GM10248 (cell line): ENCODE results near the gene PRKG1.

Experiments
- CTCF ChIA-PET: fragments of 300-600 bp; sonication (Branson Sonifier 250); formaldehyde crosslinking; extraction: SDS; loops from one replicate; lab custom pipeline; 2021; ENCODE audit warnings: antibody characterized with exemption; lab: Yijun Ruan, JAX
- POLR2A ChIA-PET: fragments of 350-650 bp; sonication (Branson Sonifier 250); formaldehyde crosslinking; extraction: SDS; loops from one replicate; lab custom pipeline; 2020; ENCODE audit warnings: antibody characterized with exemption; lab: Yijun Ruan, JAX
- DNase-seq: peaks from one replicate; pipeline ENCODE4 v3.0.0; 2012; ENCODE audit errors: extremely low spot score
- TF ChIP-seq, protein P1 (sequence below): IDR thresholded peaks from 2 replicates; pipeline ENCODE4 v1.5.1; 2012; ENCODE audit warnings: mild to moderate bottlenecking, low read depth; ENCODE audit errors: extremely low read depth, missing control alignments, control extremely low read depth

PRKG1 gene

DNA sequence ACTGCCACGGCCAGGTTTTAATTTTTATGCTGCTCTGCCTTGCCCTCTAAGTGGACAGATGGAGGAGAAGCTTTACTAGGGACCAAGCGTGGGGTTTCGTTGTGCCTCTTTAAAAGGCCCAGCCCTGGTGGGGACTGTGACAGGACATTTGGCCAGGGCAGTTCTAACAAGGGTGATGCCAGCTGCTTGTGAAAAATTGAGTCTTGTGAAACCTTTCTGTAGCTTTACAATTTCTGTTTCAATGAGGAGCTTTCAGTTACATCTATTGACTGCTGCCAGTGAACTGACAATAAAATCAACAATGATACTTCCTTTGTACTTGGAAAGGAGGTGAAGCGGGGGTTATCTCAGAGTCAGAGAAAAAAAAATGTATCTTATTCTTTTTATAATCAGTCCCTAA lies 858.2 kb downstream of the PRKG1 start:
- CTCF ChIA-PET, result interaction anchor here (1.5 kb wide), 1 partner anchor 28 kb away, joined by 3 read pairs; no protein-coding TSS in a partner anchor
- POLR2A ChIA-PET, result no interaction called here
- no peak for DNase-seq
- TF ChIP-seq, protein P1, sequence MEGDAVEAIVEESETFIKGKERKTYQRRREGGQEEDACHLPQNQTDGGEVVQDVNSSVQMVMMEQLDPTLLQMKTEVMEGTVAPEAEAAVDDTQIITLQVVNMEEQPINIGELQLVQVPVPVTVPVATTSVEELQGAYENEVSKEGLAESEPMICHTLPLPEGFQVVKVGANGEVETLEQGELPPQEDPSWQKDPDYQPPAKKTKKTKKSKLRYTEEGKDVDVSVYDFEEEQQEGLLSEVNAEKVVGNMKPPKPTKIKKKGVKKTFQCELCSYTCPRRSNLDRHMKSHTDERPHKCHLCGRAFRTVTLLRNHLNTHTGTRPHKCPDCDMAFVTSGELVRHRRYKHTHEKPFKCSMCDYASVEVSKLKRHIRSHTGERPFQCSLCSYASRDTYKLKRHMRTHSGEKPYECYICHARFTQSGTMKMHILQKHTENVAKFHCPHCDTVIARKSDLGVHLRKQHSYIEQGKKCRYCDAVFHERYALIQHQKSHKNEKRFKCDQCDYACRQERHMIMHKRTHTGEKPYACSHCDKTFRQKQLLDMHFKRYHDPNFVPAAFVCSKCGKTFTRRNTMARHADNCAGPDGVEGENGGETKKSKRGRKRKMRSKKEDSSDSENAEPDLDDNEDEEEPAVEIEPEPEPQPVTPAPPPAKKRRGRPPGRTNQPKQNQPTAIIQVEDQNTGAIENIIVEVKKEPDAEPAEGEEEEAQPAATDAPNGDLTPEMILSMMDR, result no peak

DNA sequence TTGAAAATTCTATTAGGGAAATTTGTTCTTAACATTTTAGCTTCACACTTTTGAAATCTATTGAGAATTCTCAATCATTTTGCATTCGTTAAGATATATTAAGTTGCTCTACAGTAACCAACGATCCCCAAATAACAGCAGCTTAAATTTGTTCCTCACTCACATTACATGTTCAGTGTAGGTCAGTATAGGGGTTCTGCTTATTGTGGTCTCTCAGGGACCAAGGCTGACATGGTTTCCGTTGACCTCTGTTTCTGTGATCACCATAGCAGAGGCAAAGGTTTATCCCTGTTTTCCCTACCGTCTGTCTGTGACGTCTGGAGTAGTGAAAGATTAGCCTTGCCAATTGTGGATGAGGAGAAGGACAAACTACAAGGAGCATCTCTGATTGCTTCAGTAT lies 860.1 kb downstream of the PRKG1 start:
- POLR2A ChIA-PET, result no interaction called here
- no peak for DNase-seq
- CTCF ChIA-PET, result no interaction called here
- TF ChIP-seq, protein P1, result no peak

DNA sequence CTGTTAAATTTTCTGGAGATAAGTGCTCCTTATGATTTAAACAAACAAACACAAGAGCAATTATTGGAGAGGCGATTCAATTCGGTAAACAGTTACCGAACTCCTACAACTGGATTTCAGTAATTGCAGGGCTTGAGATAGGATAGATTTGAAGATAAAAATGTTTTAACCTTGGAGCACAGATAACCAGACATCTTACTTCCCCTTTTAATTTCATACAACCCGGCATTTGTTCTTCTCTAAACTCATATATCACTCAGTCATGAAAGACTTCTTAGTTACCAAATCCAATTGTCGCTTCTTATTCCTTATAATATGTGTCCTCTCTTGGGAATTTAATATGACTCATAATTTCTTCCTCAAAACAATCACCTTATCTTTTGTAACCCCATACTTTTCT lies 861.1 kb downstream of the PRKG1 start:
- DNase-seq, result no peak
- TF ChIP-seq, protein P1, result no peak
- ChIA-PET POLR2A (no interaction called here), CTCF (no interaction called here)

DNA sequence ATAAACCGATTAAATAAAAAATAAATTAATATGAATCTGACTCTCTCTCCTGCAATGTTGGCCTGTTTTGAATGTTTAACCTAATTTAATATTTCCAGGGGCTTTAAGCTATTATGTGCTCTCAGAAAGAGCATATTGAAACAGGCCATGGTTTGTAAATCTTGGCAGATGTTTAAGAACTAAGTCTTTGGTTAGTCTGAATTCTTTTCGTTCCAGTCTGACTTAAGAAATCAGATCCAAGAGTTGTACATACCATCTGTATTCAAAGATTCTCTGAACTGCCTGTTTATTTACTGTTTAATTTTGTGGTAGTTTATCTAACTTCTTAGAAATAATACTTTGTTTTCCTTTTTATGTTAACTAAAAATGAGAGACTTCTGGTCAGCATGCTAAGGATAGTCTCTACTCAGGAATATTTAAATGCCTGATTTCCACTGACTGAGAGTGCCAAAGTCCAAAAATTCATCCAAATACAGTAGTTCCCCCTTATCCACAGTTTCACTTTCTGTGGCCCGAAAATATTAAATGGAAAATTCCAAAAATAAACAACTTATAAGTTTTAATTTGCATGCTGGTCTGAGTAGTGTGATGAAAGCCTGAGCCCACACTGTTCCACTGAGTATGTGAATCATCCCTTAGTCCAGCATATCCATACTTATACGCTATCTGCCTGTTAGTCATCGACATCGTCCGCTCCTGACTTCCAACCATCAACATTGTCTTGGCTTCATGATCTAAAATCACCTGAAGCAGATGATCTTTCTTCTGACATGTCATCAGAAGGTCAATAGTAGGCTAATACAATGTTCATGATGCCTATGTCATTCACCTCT lies 863.2 kb downstream of the PRKG1 start:
- CTCF ChIA-PET, result interaction anchor here (0.7 kb wide), 1 partner anchor 24 kb away, joined by 3 read pairs; no protein-coding TSS in a partner anchor
- TF ChIP-seq, protein P1, result no peak
- POLR2A ChIA-PET, result no interaction called here
- DNase-seq, result no peak

DNA sequence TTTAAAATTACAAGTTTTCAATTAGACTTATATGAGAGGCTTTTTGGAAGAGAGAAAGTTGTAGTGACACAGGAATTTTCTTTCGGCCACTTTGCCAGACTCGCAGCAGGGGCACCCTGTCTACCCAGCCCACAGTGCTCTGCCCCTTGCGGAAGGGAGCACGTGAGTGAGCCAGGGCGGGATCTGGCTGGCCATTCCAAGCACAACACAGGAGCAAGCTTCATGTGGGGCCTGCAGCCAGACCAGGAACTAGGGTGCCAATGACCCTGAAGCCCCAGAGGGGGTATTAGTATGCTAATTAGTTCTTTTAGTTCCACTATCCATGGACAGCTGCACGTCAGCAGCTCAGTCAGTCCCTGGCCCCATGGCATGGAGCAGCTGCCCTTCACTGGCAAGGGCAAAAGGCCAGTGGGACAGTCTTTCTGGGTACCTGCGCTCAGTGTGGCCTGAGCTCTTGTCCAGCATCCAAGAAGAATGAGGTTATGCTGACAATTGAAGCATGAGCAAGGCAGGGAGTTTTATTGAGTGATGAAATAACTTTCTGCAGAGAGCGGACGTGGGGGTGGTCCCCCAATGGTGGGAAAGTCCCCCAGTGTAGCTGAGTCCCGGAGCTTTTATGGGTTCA lies 876.2 kb downstream of the PRKG1 start:
- CTCF ChIA-PET, result interaction anchor here (0.8 to 1.5 kb wide), 3 partner anchors 11 to 12 kb away, joined by 3 to 4 read pairs (median 3); no protein-coding TSS in a partner anchor
- TF ChIP-seq, protein P1, result no peak
- POLR2A ChIA-PET, result no interaction called here
- no peak for DNase-seq

DNA sequence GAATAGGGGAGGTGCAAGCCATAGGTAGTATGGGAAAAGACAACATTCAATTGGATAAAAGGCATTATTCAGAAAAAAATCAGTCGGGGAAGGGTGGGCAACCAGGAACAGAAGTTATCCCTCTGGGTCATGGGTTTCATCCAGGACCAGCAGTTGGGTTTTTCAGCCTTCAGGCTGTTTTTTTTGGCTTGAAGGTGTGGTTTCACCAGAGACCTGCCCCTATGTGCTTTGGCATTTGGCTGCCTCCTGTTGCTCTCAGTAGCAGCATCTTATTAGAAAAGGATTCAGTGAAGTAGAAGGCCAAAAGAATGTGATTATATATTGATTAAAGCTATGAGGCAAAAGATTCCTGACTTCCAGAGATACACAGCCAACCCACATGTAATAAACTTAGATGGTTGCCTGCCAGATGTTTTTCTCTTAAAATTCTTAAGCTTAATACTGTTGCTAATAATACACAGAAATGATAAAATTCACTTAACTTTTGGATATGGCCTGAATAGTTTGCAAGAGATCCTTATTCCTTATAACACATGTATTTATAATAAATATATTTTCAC lies 876.8 kb downstream of the PRKG1 start:
- CTCF ChIA-PET, result interaction anchor here (0.7 to 1.5 kb wide), 4 partner anchors 9 to 11 kb away, joined by 3 to 4 read pairs (median 3); no protein-coding TSS in a partner anchor
- TF ChIP-seq, protein P1, result no peak
- POLR2A ChIA-PET, result no interaction called here
- DNase-seq, result no peak
